GM08714 (cell line): ENCODE measurements around the gene ZNF276.
A peak's percentile ranks its signal among the peaks of the same experiment; 100 is the strongest.
"Not testable (repeated sequence)": the region's sequence is repeated elsewhere in the genome, so short reads cannot be mapped to it uniquely, and the experiment has no call there.

Experiments used
- H3K4me3 ChIP-seq: fragments of 200-500 bp; sonication (Bioruptor generic); 2 replicates; pipeline ENCODE4 v1.5.1; 2014; ENCODE audit warnings: mild to moderate bottlenecking, low read length, inconsistent platforms
- ZNF274 ChIP-seq: IDR thresholded peaks from 2 replicates; pipeline ENCODE4 v1.6.1; 2012; ENCODE audit warnings: mild to moderate bottlenecking, low read depth, low read length

Gene ZNF276

GRCh38 chr16:89748076-89748475 lies 26.7 kb downstream of the ZNF276 start:
- no peak overlapping the region for H3K4me3 ChIP-seq
- TF ChIP-seq ZNF274 = no peak

DNA sequence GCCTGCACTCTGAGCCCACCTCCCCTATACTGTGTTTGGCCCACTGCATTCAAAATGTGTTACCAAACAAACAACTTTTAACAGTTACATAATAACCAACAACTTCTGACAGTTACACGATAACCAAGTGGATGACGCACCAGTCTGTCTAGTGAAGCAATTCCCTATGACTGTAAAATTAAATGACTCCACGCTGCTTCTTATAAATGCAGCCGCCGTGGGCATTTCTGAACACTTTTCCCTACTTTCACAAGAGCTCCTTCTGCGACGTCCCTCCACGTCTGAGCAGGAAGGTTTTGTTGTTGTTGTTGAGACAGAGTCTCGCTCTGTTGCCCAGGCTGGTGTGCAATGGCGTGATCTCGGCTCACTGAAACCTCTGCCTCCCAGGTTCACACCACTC lies 27.6 kb downstream of the ZNF276 start:
- TF ChIP-seq ZNF274 = no peak

DNA sequence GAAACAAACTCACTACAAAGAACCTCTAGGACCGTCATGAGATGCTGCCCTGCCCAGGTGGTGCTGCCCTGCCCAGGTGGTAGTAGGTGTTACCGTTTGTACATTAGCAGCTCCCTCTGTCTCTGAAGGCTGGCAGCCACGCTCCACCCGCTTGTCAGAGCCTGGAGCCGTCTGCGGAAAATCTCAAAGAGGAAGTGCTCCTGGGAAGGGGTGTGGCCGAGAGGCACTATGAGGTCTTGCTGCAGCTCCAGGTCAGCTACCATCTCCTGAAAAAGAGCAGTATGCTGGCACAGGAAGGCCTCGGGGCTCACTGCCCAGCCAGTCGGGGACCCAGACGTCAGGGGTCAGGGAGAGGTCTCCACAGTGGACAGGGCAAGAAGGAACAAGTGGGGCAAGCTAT lies 28.3 kb downstream of the ZNF276 start:
- no peak overlapping the region for H3K4me3 ChIP-seq
- no peak for TF ChIP-seq ZNF274

More for the DNA sequence above, 27.6 kb downstream of the ZNF276 start:
- no peak overlapping the region for H3K4me3 ChIP-seq

DNA sequence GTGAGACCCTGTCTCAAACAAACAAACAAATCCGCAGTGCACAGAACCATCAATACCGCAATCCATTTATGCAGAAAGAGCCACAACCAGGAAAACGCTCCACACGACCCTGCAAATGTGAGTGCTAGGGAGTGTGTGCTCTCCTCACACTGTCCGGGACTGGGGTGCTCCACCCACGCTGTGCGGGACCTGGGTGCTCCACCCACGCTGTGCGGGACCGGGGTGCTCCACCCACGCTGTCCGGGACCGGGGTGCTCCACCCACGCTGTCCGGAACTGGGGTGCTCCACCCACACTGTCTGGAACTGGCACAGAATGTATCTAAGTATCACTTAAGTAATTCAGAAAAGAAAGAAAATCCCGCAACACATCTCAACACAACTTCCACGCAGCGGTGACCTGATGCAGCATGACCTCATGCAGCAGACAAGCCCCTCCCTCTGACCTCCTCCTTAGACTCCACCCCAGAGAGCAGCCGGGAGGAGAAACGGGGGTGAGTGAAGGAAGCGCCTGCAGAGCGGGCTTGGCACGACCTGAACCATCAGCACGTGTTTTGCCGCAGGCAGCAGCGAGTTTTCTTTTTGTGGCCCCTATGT lies 38.5 kb downstream of the ZNF276 start:
- no peak for TF ChIP-seq ZNF274
- no peak overlapping the region for H3K4me3 ChIP-seq

DNA sequence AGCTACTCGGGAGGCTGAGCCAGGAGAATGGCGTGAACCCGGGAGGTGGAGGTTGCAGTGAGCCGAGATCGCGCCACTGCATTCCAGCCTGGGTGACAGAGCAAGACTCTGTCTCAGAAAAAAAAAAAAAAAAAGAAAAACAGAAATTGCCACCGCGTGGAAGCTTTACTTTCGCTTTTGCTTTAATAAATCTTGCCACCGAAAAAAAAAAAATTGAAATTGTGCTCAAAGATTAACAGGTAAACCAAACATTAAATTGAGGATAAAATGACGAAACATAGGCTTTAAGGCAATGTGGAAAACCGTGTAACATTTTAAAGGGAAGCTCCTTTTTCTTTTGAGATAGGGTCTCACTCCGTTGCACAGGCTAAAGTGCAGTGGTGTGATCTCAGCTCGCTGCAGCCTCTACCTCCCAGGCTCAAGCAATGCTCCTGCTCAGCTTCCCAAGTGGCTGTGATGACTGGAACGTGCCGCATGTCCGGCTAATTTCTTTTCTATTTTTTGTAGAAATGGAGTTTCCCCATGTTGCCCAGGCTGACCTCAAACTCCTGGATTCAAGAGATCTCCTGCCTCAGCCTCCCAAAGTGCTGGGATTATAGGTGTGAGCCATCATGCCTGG lies 40.1 kb downstream of the ZNF276 start:
- H3K4me3 ChIP-seq = peak overlapping the region; percentile 25; the same call in 1 of the 2 replicates
- no peak for TF ChIP-seq ZNF274

GRCh38 chr16:89764711-89765201 lies 43.4 kb downstream of the ZNF276 start:
- TF ChIP-seq ZNF274 = no peak
- H3K4me3 ChIP-seq = peak overlapping the region; percentile 30; the same call in 1 of the 2 replicates

DNA sequence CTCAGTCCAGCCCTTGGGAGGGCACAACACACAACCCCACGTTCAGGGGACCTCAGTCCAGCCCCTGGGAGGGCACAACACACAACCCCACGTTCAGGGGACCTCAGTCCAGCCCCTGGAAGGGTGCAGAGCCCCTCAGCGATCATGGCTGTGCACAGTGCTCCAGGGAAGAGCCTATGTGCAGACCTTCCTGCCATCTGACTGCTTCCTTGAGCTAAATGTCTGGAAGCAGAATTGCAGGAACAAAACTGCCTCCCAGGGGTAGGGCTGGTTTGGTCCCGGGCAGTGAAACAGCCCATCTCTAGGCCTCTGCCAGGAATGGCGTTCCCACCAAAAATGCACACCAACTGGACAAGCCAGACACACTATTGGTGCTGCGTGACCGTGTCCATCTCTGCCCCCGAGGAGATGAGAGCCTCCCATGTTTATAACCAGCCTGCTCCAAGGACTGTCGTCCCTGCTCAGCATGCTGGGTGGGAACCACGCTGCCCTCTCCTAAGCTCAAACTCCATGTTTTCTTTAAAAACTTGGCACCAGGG lies 44.0 kb downstream of the ZNF276 start:
- H3K4me3 ChIP-seq = no peak overlapping the region; the same call in 1 of the 2 replicates
- no peak for TF ChIP-seq ZNF274

- no peak for TF ChIP-seq ZNF274
- no peak overlapping the region for H3K4me3 ChIP-seq
These were observed 49.0 kb downstream of the ZNF276 start for GRCh38 chr16:89770367-89770766.

- TF ChIP-seq ZNF274 = no peak
- H3K4me3 ChIP-seq = no peak overlapping the region
These were observed 53.9 kb downstream of the ZNF276 start for GRCh38 chr16:89775223-89775622.

DNA sequence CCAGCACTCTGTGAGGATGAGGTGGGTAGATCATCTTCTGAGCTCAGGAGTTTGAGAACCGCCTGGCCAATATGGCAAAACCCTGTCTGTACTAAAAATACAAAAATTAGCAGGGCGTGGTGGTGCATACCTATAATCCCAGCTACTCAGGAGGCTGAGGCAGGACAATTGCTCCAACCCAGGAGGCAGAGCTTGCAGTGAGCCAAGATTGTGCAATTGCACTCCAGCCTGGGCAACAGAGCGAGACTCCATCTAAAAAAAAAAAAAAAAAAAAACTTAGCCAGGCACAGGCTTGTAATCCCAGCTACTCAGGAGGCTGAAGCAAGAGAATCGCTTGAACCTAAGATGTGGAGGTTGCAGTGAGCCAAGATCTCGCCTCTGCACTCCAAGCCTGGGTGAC lies 56.9 kb downstream of the ZNF276 start:
- H3K4me3 ChIP-seq = not testable (repeated sequence)

DNA sequence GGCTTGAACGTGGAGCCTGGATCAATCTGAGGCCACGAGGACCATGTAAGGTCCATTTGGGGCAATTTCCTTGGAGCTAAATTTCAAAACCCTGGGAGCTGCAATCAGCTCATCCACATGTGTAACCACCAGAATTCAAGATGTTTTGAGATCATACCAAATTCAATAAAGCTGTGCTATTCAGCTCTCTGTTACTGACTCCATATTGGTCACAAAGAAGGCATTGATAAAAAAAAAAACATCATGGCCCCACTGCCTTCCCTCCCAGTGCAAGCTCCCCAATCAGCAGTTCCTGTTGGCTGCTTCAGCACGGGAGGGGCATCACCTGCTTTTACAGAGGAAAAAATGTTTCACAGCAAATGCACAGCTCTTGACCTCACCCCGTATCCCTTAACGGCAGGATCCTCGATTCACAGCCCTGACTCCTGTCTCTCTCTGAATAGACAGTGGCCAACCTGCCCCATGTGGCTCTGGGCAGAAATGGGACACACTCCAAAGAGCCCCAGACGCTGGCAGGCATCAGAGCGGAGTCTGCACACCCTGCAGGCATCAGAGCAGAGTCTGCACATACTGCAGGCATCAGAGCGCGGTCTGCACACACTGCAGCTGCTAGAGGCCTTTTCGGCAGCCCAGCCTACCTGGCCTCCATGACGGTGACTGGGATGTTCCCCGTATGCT lies 58.0 kb downstream of the ZNF276 start:
- TF ChIP-seq ZNF274 = no peak
- H3K4me3 ChIP-seq = no peak overlapping the region

- H3K4me3 ChIP-seq = no peak overlapping the region
- no peak for TF ChIP-seq ZNF274
These were observed 58.6 kb downstream of the ZNF276 start for GRCh38 chr16:89779909-89780305.

- TF ChIP-seq ZNF274 = no peak
- H3K4me3 ChIP-seq = no peak overlapping the region
These were observed 61.2 kb downstream of the ZNF276 start for GRCh38 chr16:89782489-89782888.

DNA sequence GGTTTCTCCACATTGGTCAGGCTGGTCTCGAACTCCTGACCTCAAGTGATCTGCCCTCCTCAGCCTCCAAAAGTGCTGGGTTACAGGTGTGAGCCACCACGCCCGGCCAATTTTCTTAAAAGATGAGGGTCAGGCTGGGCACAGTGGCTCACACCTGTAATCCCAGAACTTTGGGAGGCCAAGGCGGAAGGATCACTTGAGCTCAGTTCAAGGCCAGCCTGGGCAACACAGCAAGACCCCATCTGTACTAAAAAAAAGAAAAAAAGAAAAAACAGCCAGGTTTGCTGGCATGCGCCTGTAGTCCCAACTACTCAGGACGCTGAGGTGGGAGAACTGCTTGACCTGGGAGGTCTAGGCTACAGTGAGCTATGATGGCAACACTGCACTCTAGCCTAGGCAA lies 62.6 kb downstream of the ZNF276 start:
- H3K4me3 ChIP-seq = not testable (repeated sequence)

- TF ChIP-seq ZNF274 = no peak
These were observed 63.1 kb downstream of the ZNF276 start for GRCh38 chr16:89784406-89784805.

More at GRCh38 chr16:89784406-89784805, 63.1 kb downstream of the ZNF276 start:
- no peak overlapping the region for H3K4me3 ChIP-seq
